Liver (tissue), 3 donors: ENCODE measurements around the gene TRIO.

Experiments used
- ATF3 ChIP-seq: IDR thresholded peaks from 2 replicates; pipeline ENCODE4 v1.6.1; 2016; ENCODE audit warnings: antibody characterized with exemption
- CTCF ChIP-seq: fragments of 150-350 bp; IDR thresholded peaks from 2 replicates; pipeline ENCODE4 v1.5.1; 2017; ENCODE audit warnings: improper control_type of control experiment, low read depth, low read length; ENCODE audit not compliant: missing input control
- EGR1 ChIP-seq, 2 donors: IDR thresholded peaks; 2 replicates each; pipeline ENCODE4 v1.6.1; 2016 to 2018; ENCODE audit warnings: antibody characterized with exemption in 2 of 2, low read depth in 2 of 2
- MAX ChIP-seq: IDR thresholded peaks from 2 replicates; pipeline ENCODE4 v1.6.1; 2016; ENCODE audit warnings: antibody characterized with exemption
- RAD21 ChIP-seq, 2 donors: IDR thresholded peaks; 2 replicates each; pipeline ENCODE4 v1.6.1; 2016; ENCODE audit warnings: antibody characterized with exemption in 2 of 2, mild to moderate bottlenecking in 2 of 2
- REST ChIP-seq: IDR thresholded peaks from 2 replicates; pipeline ENCODE4 v1.6.1; 2016; ENCODE audit warnings: antibody characterized with exemption, mild to moderate bottlenecking
- RXRA ChIP-seq, 2 donors: IDR thresholded peaks; 2 replicates each; pipeline ENCODE4 v1.6.1; 2017 to 2018; ENCODE audit warnings: antibody characterized with exemption in 2 of 2, mild to moderate bottlenecking in 1 of 2
- TAF1 ChIP-seq: conservative IDR thresholded peaks from 2 replicates; pipeline ENCODE4 v1.6.1; 2016; ENCODE audit warnings: antibody characterized with exemption, mild to moderate bottlenecking
- ZBTB33 ChIP-seq: IDR thresholded peaks from 2 replicates; pipeline ENCODE4 v1.6.1; 2016; ENCODE audit warnings: antibody characterized with exemption
- donor health status: healthy.
- donor health status: healthy.

GRCh38 chr5:14547666-14548065 is 404.5 kb downstream of the TRIO start:
- TF ChIP-seq CTCF (no peak), TAF1 (no peak), ZBTB33 (no peak), RXRA (IDR thresholded peaks at IDR 0.05) (no peak), RAD21 (IDR thresholded peaks at IDR 0.05) (no peak), MAX (no peak), ATF3 (no peak), EGR1 (IDR thresholded peaks at IDR 0.05; ENCODE audit: low read depth in 2 of 2) (no peak), REST (no peak)
